ENCODE results near the gene ADGRF5. TPM values are rescaled to one million over a fixed set of nuclear protein-coding genes. Genes with fewer than 3 reads are reported as not detected.

Gene ADGRF5
- total RNA-seq, 4 donors from 2014 or later, result 3.8 to 9.9 (median 5.4) TPM

DNA sequence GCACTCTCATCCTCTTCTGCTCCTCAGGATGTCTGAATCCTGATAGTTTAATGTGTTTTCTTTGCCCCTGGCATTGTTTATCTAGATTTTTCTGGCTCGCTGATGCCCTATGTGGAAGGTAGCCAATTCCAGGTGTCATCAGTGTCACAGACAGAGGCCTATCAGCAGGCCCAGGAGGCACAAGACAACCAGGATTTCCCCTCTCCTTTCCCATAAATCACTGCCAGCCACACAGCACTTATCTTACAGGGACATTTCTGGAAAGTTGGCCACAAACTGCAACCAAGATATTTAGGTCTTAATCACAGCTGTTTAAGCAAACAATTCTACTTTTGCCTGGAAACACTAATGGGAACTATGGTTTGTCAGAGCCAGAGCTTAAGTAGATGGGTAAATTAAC is 28.1 kb downstream of the ADGRF5 start:
- no peaks in the 10 kb centered on the region for H3K9me3 ChIP-seq
- no peaks in the 10 kb centered on the region for H3K36me3 ChIP-seq
- TF ChIP-seq, protein P1, sequence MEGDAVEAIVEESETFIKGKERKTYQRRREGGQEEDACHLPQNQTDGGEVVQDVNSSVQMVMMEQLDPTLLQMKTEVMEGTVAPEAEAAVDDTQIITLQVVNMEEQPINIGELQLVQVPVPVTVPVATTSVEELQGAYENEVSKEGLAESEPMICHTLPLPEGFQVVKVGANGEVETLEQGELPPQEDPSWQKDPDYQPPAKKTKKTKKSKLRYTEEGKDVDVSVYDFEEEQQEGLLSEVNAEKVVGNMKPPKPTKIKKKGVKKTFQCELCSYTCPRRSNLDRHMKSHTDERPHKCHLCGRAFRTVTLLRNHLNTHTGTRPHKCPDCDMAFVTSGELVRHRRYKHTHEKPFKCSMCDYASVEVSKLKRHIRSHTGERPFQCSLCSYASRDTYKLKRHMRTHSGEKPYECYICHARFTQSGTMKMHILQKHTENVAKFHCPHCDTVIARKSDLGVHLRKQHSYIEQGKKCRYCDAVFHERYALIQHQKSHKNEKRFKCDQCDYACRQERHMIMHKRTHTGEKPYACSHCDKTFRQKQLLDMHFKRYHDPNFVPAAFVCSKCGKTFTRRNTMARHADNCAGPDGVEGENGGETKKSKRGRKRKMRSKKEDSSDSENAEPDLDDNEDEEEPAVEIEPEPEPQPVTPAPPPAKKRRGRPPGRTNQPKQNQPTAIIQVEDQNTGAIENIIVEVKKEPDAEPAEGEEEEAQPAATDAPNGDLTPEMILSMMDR (IDR thresholded peaks at IDR 0.05), result no peak
- TF ChIP-seq POLR2A (IDR thresholded peaks at IDR 0.05), result no peak
- peaks cover 0 to 7% (median 0%) of the 10 kb centered on the region in 4 donors for H3K4me1 ChIP-seq
- H3K27ac ChIP-seq, result no peak overlapping the region
- H3K27me3 ChIP-seq, result no peaks in the 10 kb centered on the region
- no peak overlapping the region for H3K4me3 ChIP-seq
- DNase-seq, result no peak

- Histone ChIP-seq H3K27ac (no peak overlapping the region), H3K4me1 (peaks cover 0 to 7% (median 0%) of the 10 kb centered on the region in 4 donors), H3K36me3 (no peaks in the 10 kb centered on the region), H3K4me3 (no peak overlapping the region), H3K9me3 (no peaks in the 10 kb centered on the region), H3K27me3 (no peaks in the 10 kb centered on the region)
- TF ChIP-seq, protein P1 (IDR thresholded peaks at IDR 0.05), result no peak
- no peak for TF ChIP-seq POLR2A (IDR thresholded peaks at IDR 0.05)
- no peak for DNase-seq
Measured at GRCh38 chr6:46891252-46891795, 30.4 kb downstream of the ADGRF5 start.

DNA sequence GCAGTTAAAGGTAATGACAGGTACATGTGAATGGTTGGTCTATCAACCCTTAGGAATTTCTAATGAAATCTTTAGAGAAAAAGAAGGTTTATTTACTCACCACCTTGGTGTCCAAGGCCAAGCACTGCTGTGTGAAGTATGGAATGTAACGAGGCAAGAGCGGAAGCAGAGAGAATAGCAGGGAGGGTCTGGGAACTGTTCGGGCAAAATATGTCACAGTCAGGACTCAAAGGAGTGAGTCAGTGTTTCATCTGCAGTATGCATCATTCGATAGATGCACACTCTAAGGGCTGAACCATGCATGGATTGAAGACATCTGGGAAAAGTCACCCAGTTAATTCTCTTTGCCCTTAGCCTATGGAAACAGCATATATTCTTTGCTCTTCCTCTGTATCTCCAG is 33.2 kb downstream of the ADGRF5 start:
- Histone ChIP-seq H3K36me3 (no peaks in the 10 kb centered on the region), H3K27me3 (no peaks in the 10 kb centered on the region), H3K9me3 (no peaks in the 10 kb centered on the region), H3K4me1 (peaks cover 0 to 4% (median 0%) of the 10 kb centered on the region in 4 donors), H3K4me3 (no peak overlapping the region), H3K27ac (no peak overlapping the region)
- TF ChIP-seq, protein P1 (IDR thresholded peaks at IDR 0.05), result no peak
- TF ChIP-seq POLR2A (IDR thresholded peaks at IDR 0.05), result no peak
- DNase-seq, result no peak

DNA sequence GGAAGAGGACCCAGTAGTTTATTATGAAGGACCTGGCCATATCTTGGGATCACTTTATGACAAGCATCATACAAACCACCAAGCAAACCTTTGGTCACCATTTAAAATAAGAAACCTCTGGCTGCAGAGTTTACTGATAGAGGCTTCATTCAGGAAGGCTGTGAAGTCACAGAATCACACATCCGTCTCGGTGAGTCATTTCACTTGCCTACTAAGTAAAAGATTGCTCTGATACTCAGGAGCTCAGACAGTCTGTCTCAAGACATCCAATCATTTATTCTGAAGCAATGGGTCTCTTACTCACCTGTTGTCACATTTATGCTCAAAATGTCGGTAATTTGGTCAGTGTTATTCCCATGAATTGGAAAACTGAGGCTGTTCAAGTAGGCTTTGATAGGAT is 33.7 kb downstream of the ADGRF5 start:
- no peak for TF ChIP-seq POLR2A (IDR thresholded peaks at IDR 0.05)
- TF ChIP-seq, protein P1 (IDR thresholded peaks at IDR 0.05), result no peak
- Histone ChIP-seq H3K27ac (no peak overlapping the region), H3K4me1 (no peaks in the 10 kb centered on the region), H3K9me3 (no peaks in the 10 kb centered on the region), H3K4me3 (no peak overlapping the region), H3K27me3 (no peaks in the 10 kb centered on the region), H3K36me3 (no peaks in the 10 kb centered on the region)
- no peak for DNase-seq

DNA sequence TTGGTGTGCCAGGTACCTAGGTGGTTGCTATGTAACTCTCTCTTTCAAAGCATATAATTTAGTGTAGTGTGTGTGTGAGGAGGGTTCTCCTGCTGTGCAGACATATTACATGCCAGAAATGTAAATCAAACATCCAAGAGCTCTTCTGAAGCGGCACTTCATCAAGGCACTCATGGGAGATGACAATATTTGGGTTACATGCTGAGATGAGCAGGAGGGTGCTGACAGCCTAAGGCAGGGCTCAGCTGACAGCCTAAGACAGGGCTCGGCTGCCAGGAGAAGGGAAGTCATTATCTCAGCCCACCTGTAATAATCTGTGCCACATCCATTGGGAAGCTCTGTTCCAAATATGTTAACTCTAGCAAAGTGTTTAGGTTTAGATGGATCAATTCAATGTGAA is 39.1 kb downstream of the ADGRF5 start:
- Histone ChIP-seq H3K4me1 (no peaks in the 10 kb centered on the region), H3K27me3 (no peaks in the 10 kb centered on the region), H3K27ac (no peak overlapping the region), H3K36me3 (no peaks in the 10 kb centered on the region), H3K4me3 (no peak overlapping the region), H3K9me3 (no peaks in the 10 kb centered on the region)
- DNase-seq, result no peak
- TF ChIP-seq POLR2A (IDR thresholded peaks at IDR 0.05), result no peak
- TF ChIP-seq, protein P1 (IDR thresholded peaks at IDR 0.05), result no peak

DNA sequence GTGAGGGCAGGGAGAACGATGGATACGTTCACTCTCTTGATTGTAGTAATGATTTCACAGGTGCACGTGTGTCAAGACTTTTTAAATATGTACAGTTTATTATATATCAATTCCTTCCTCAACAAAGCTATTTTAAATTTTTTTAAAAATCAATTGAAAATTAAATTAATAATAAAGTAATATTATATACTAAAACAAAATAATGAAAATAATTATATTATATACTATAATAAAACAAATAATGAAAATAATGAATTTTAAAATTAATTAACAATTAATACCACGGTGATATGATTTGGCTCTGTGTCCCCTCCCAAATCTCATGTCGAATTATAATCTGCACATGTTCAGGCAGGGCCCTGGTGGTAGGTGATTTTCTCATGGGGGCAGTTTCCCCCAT is 42.7 kb downstream of the ADGRF5 start:
- no peaks in the 10 kb centered on the region for H3K9me3 ChIP-seq
- DNase-seq, result no peak
- no peak overlapping the region for H3K27ac ChIP-seq
- H3K27me3 ChIP-seq, result no peaks in the 10 kb centered on the region
- H3K4me1 ChIP-seq, result no peaks in the 10 kb centered on the region
- TF ChIP-seq POLR2A (IDR thresholded peaks at IDR 0.05), result no peak
- TF ChIP-seq, protein P1 (IDR thresholded peaks at IDR 0.05), result no peak
- no peak overlapping the region for H3K4me3 ChIP-seq
- no peaks in the 10 kb centered on the region for H3K36me3 ChIP-seq

Data from Peyer's patch (tissue), 4 donors.